ENCODE results near the gene MBD3.

MBD3 gene

GRCh38 chr19:1574354-1575136 is 18.1 kb downstream of the MBD3 start:
- Histone ChIP-seq H3K9ac (ENCODE audit: low read length) (no peak overlapping the region), H2AFZ (ENCODE audit: low read length) (no peak overlapping the region), H3K36me3 (replicated peaks; ENCODE audit: insufficient read depth, low read length) (no peaks in the 10 kb centered on the region; the same call in 1 of the 2 replicates), H3K4me3 (ENCODE audit: low read length) (no peak overlapping the region), H3K4me1 (ENCODE audit: low read length) (no peaks in the 10 kb centered on the region), H3K27ac (ENCODE audit: low read length) (no peak overlapping the region), H3K27me3 (replicated peaks; ENCODE audit: insufficient read depth, low read length) (peaks cover 34% of the 10 kb centered on the region), H3K9me2 (replicated peaks; ENCODE audit: insufficient read depth, low read length) (no peaks in the 10 kb centered on the region), H4K20me1 (ENCODE audit: insufficient read depth, low read length) (no peaks in the 10 kb centered on the region), H3F3A (ENCODE audit: insufficient read depth, low read length) (no peaks in the 10 kb centered on the region), H3K9me3 (replicated peaks; ENCODE audit: insufficient read depth, low read length) (no peaks in the 10 kb centered on the region), H3K4me2 (ENCODE audit: low read depth, low read length) (no peak overlapping the region), H3K79me2 (ENCODE audit: low read length) (no peaks in the 10 kb centered on the region)
- no peak for TF ChIP-seq CTCF (IDR thresholded peaks at IDR 0.05; ENCODE audit: low read length)
- TF ChIP-seq EZH2phosphoT487 (IDR thresholded peaks at IDR 0.05; ENCODE audit: low read length), result no peak
- TF ChIP-seq EZH2 (optimal IDR thresholded peaks at IDR 0.05; ENCODE audit: low read depth, low read length), result no peak
- DNase-seq, result no peak

GRCh38 chr19:1572795-1573194 is 19.9 kb downstream of the MBD3 start:
- H3K4me2 ChIP-seq (ENCODE audit: low read depth, low read length), result no peak overlapping the region
- H3K4me1 ChIP-seq (ENCODE audit: low read length), result peaks cover 5% of the 10 kb centered on the region
- H3K27me3 ChIP-seq (replicated peaks; ENCODE audit: insufficient read depth, low read length), result peaks cover 45% of the 10 kb centered on the region
- no peaks in the 10 kb centered on the region for H3F3A ChIP-seq (ENCODE audit: insufficient read depth, low read length)
- H3K4me3 ChIP-seq (ENCODE audit: low read length), result no peak overlapping the region
- no peak overlapping the region for H3K9ac ChIP-seq (ENCODE audit: low read length)
- no peaks in the 10 kb centered on the region for H3K9me2 ChIP-seq (replicated peaks; ENCODE audit: insufficient read depth, low read length)
- no peak overlapping the region for H2AFZ ChIP-seq (ENCODE audit: low read length)
- no peaks in the 10 kb centered on the region for H4K20me1 ChIP-seq (ENCODE audit: insufficient read depth, low read length)
- H3K9me3 ChIP-seq (replicated peaks; ENCODE audit: insufficient read depth, low read length), result no peaks in the 10 kb centered on the region
- H3K79me2 ChIP-seq (ENCODE audit: low read length), result no peaks in the 10 kb centered on the region
- TF ChIP-seq CTCF (IDR thresholded peaks at IDR 0.05; ENCODE audit: low read length), result no peak
- no peak for TF ChIP-seq EZH2 (optimal IDR thresholded peaks at IDR 0.05; ENCODE audit: low read depth, low read length)
- no peak for TF ChIP-seq EZH2phosphoT487 (IDR thresholded peaks at IDR 0.05; ENCODE audit: low read length)
- H3K27ac ChIP-seq (ENCODE audit: low read length), result no peak overlapping the region
- no peak for DNase-seq
- no peaks in the 10 kb centered on the region; the same call in 1 of the 2 replicates for H3K36me3 ChIP-seq (replicated peaks; ENCODE audit: insufficient read depth, low read length)

- H4K20me1 ChIP-seq (ENCODE audit: insufficient read depth, low read length), result no peaks in the 10 kb centered on the region
- no peak overlapping the region for H3K4me2 ChIP-seq (ENCODE audit: low read depth, low read length)
- H3K9me3 ChIP-seq (replicated peaks; ENCODE audit: insufficient read depth, low read length), result no peaks in the 10 kb centered on the region
- H3K4me3 ChIP-seq (ENCODE audit: low read length), result no peak overlapping the region
- no peak for TF ChIP-seq CTCF (IDR thresholded peaks at IDR 0.05; ENCODE audit: low read length)
- no peak for TF ChIP-seq EZH2phosphoT487 (IDR thresholded peaks at IDR 0.05; ENCODE audit: low read length)
- TF ChIP-seq EZH2 (optimal IDR thresholded peaks at IDR 0.05; ENCODE audit: low read depth, low read length), result no peak
- peaks cover 5% of the 10 kb centered on the region for H3K4me1 ChIP-seq (ENCODE audit: low read length)
- H3K27me3 ChIP-seq (replicated peaks; ENCODE audit: insufficient read depth, low read length), result peaks cover 45% of the 10 kb centered on the region
- no peak for DNase-seq
- H3F3A ChIP-seq (ENCODE audit: insufficient read depth, low read length), result no peaks in the 10 kb centered on the region
- no peak overlapping the region for H2AFZ ChIP-seq (ENCODE audit: low read length)
- no peak overlapping the region for H3K27ac ChIP-seq (ENCODE audit: low read length)
- no peak overlapping the region for H3K9ac ChIP-seq (ENCODE audit: low read length)
- peaks cover 4% of the 10 kb centered on the region for H3K79me2 ChIP-seq (ENCODE audit: low read length)
- no peaks in the 10 kb centered on the region for H3K36me3 ChIP-seq (replicated peaks; ENCODE audit: insufficient read depth, low read length)
- H3K9me2 ChIP-seq (replicated peaks; ENCODE audit: insufficient read depth, low read length), result no peaks in the 10 kb centered on the region
Measured at GRCh38 chr19:1571358-1571757, 21.3 kb downstream of the MBD3 start.
